Esophagus squamous epithelium (tissue), 5 donors: Measurements from ENCODE around the gene TNFSF8. TPM values are rescaled to one million over a fixed set of nuclear protein-coding genes. Genes with fewer than 3 reads are reported as not detected.
A peak's percentile ranks its signal among the peaks of the same experiment; 100 is the strongest.

Experiments
- DNase-seq: peaks from one replicate; lab custom pipeline; 2025; lab: John Stamatoyannopoulos, UW
- H3K27ac ChIP-seq, 4 donors: fragments of 200-600 bp; sonication (generic); one replicate each; pipeline ENCODE4 v1.5.1; 2016 to 2019; ENCODE audit warnings: mild to moderate bottlenecking in 1 of 4
- H3K27me3 ChIP-seq, 4 donors: fragments of 200-600 bp; sonication (generic); 1 replicate in 3 of 4; 2 replicates in 1 of 4; pipeline versions ENCODE4 v1.5.1 to v1.6.0; 2017 to 2021; ENCODE audit warnings: antibody characterized with exemption in 1 of 4
- H3K36me3 ChIP-seq, 3 donors: fragments of 200-600 bp; sonication (generic); one replicate each; pipeline ENCODE4 v1.5.1; 2016 to 2019
- H3K4me1 ChIP-seq, 3 donors: fragments of 200-600 bp; sonication (generic); one replicate each; pipeline ENCODE4 v1.5.1; 2017 to 2019
- H3K4me3 ChIP-seq, 4 donors: fragments of 200-600 bp; sonication (generic); 1 replicate in 3 of 4; 2 replicates in 1 of 4; pipeline ENCODE4 v1.5.1; 2016 to 2019; ENCODE audit warnings: mild to moderate bottlenecking in 2 of 4, moderate library complexity in 1 of 4
- H3K9me3 ChIP-seq, 3 donors: fragments of 200-600 bp; sonication (generic); one replicate each; pipeline ENCODE4 v1.5.1; 2016 to 2019
- CTCF ChIP-seq, 6 experiments: fragments of 450-650 bp in 4 of 6; fragments of 200-600 bp in 2 of 6; sonication (generic) in 2 of 6; IDR thresholded peaks; one replicate each; pipeline ENCODE4 v1.5.1; 2016 to 2019; ENCODE audit warnings: antibody characterized with exemption in 6 of 6, mild to moderate bottlenecking in 4 of 6, moderate library complexity in 4 of 6
- POLR2A ChIP-seq, 4 donors: fragments of 450-650 bp; IDR thresholded peaks; one replicate each; pipeline ENCODE4 v1.6.1; 2017; ENCODE audit warnings: antibody characterized with exemption in 4 of 4, mild to moderate bottlenecking in 4 of 4, moderate library complexity in 3 of 4
- WGBS, 2 donors: methylation state at CpG; one replicate each; pipeline ENCODE4 v1.1.5; 2018; 5-methylcytosine and 5-hydroxymethylcytosine counted together
- intact Hi-C: fragments of 100-400 bp; cut with DNase I; formaldehyde crosslinking; loops from one replicate; pipeline ENCODE4 v1.15.0; 2022
- total RNA-seq, 4 donors: library from RNA; depleted of rRNA; stranded (reverse); fragments of >200 nt; gene quantifications; one replicate each; pipeline ENCODE4 v1.1.0, GENCODE V29; 2016
- donor health status: DM: yes; HTN: yes; CAD: no.

Gene TNFSF8
- total RNA-seq, 4 donors from 2014 or later = 0.21 to 6.5 (median 0.41) TPM

- Histone ChIP-seq H3K4me3 (no peak overlapping the region), H3K27ac (peak overlapping the region in 3 of 4 donors; percentile 47 to 57 (median 51)), H3K27me3 (peaks cover 0 to 13% (median 0%) of the 10 kb centered on the region in 4 donors), H3K9me3 (peaks cover 0 to 21% (median 18%) of the 10 kb centered on the region in 3 donors), H3K36me3 (no peaks in the 10 kb centered on the region), H3K4me1 (peaks cover 5 to 14% (median 8%) of the 10 kb centered on the region in 3 donors)
- intact Hi-C loops = no loop called here
- 59 to 63% methylated on average over 12 of the region's 12 CpGs for WGBS, 2 donors
- DNase-seq = peak; percentile 1
- no peak for TF ChIP-seq POLR2A (IDR thresholded peaks at IDR 0.05)
- no peak for TF ChIP-seq CTCF (IDR thresholded peaks at IDR 0.05)
These were observed 27.8 kb upstream of the TNFSF8 start for GRCh38 chr9:114958021-114958843.

DNA sequence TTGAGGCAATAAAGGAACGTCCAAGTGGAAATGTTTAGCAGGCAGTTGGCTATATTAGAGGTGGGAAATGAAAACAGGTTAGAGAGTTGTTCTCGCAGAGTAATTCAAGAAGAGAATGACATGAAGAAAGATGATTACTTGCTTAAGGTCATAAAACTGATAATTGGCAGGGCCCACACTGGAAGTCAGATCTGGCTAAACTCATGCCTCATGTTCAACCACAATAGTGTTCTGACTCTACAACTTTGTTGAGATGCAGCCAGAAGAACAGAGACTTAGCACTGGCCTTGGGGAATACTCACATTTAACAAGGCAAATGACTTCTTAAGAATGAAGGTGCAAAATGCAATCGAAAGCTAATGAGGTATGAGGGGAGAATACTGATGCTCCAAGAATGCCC, 27.2 kb upstream of the TNFSF8 start:
- intact Hi-C loops = no loop called here
- TF ChIP-seq CTCF (IDR thresholded peaks at IDR 0.05) (no peak), POLR2A (IDR thresholded peaks at IDR 0.05) (no peak)
- Histone ChIP-seq H3K36me3 (no peaks in the 10 kb centered on the region), H3K4me1 (peaks cover 5 to 18% (median 8%) of the 10 kb centered on the region in 3 donors), H3K27ac (peak overlapping the region in 3 of 4 donors; percentile 47 to 57 (median 51)), H3K27me3 (peaks cover 0 to 13% (median 0%) of the 10 kb centered on the region in 4 donors), H3K4me3 (no peak overlapping the region), H3K9me3 (peaks cover 0 to 16% (median 11%) of the 10 kb centered on the region in 3 donors)
- no peak for DNase-seq
- 82% methylated on average over 3 of the region's 3 CpGs for WGBS, 2 donors

- TF ChIP-seq POLR2A (IDR thresholded peaks at IDR 0.05) = no peak
- no peak for TF ChIP-seq CTCF (IDR thresholded peaks at IDR 0.05)
- no peak overlapping the region for H3K27ac ChIP-seq
- H3K9me3 ChIP-seq = peaks cover 0 to 10% (median 8%) of the 10 kb centered on the region in 3 donors
- H3K36me3 ChIP-seq = no peaks in the 10 kb centered on the region
- H3K27me3 ChIP-seq = peaks cover 0 to 4% (median 0%) of the 10 kb centered on the region in 4 donors
- intact Hi-C loops = no loop called here
- DNase-seq = no peak
- no peak overlapping the region for H3K4me3 ChIP-seq
- peaks cover 5 to 18% (median 8%) of the 10 kb centered on the region in 3 donors for H3K4me1 ChIP-seq
- 57 to 63% methylated on average over 5 of the region's 5 CpGs for WGBS, 2 donors
These were observed 24.7 kb upstream of the TNFSF8 start for GRCh38 chr9:114954956-114955582.

GRCh38 chr9:114953959-114954358, 23.6 kb upstream of the TNFSF8 start:
- TF ChIP-seq POLR2A (IDR thresholded peaks at IDR 0.05) (no peak), CTCF (IDR thresholded peaks at IDR 0.05) (no peak)
- Histone ChIP-seq H3K36me3 (no peaks in the 10 kb centered on the region), H3K4me1 (peaks cover 5 to 18% (median 8%) of the 10 kb centered on the region in 3 donors), H3K9me3 (peaks cover 0 to 1% (median 0%) of the 10 kb centered on the region in 3 donors), H3K27me3 (peaks cover 0 to 4% (median 0%) of the 10 kb centered on the region in 4 donors), H3K27ac (peak overlapping the region in 3 of 4 donors; percentile 31 to 67 (median 38)), H3K4me3 (no peak overlapping the region)
- DNase-seq = no peak
- WGBS, 2 donors = 19 to 40% methylated on average over 6 of the region's 7 CpGs
- intact Hi-C loops = no loop called here

GRCh38 chr9:114953046-114953445, 22.7 kb upstream of the TNFSF8 start:
- intact Hi-C loops = no loop called here
- no peak for DNase-seq
- 49 to 60% methylated on average over 2 of the region's 2 CpGs for WGBS, 2 donors
- TF ChIP-seq POLR2A (IDR thresholded peaks at IDR 0.05) (no peak), CTCF (IDR thresholded peaks at IDR 0.05) (no peak)
- Histone ChIP-seq H3K4me1 (peaks cover 5 to 18% (median 8%) of the 10 kb centered on the region in 3 donors), H3K27me3 (peaks cover 0 to 4% (median 0%) of the 10 kb centered on the region in 4 donors), H3K9me3 (no peaks in the 10 kb centered on the region), H3K4me3 (no peak overlapping the region), H3K27ac (peak overlapping the region in 1 of 4 donors; percentile 67), H3K36me3 (no peaks in the 10 kb centered on the region)
